GM04503 (cell line): ENCODE results near the gene METTL21A.

ENCODE experiments used
- DNase-seq: peaks from one replicate; pipeline ENCODE4 v3.0.0-alpha.2; 2012; ENCODE audit warnings: low read depth

The METTL21A gene

GRCh38 chr2:207621501-207622039 lies 3.6 kb downstream of the METTL21A start:
- DNase-seq: no peak

DNA sequence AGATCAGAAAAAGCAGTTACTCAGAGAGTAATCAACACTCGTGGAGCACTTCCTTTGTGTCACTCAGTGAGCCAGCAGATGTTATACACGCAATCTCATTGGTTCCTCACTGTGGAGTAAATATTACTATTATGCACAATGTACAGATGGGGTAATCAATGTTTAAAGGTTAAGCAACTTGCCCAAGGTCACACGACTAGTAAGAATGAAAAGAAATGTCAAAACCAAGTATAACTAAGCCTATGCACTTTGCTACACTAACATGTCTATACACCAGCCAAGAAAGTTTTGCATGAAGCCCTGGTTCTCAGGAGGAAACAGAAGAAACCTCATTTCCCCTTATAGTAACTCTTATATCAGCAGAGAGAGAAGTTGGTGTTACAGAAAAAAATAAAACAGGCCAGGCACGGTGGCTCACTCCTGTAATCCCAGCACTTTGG lies 5.4 kb downstream of the METTL21A start:
- DNase-seq: no peak

DNA sequence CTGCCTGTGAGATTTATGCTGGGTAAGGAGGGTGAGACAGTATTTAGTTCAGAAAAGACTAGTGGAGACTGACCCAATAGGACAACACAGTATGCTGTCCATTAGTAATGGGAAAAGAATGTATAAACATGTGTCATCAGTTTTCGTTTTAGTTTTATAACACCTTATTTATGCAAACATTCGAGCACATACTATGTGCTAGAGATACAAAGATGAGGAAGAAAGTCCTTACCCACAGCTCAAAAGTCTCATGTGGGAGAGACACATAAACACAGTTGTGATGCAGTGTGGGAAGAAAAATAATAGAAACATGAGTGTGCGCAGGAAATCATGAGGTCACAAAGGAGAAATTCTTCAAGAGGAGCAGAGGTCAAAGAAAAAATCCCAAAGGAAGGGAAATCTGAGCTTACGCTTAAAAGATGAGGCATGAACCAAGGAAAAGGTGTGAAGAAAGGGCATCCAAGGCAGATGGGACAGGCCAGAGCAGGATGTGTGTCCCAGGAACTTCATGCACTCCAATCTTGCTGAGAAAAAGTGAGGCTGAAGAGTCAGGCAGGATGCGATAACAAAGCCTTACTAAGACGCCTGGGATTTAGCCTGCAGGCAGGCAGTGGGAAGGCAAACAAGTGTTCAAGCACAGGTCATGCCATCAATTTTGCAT lies 8.1 kb downstream of the METTL21A start:
- peak; percentile 86 for DNase-seq

- no peak for DNase-seq
Measured at GRCh38 chr2:207616185-207616584, 9.0 kb downstream of the METTL21A start.

GRCh38 chr2:207614824-207615223 lies 10.4 kb downstream of the METTL21A start:
- DNase-seq: no peak

DNA sequence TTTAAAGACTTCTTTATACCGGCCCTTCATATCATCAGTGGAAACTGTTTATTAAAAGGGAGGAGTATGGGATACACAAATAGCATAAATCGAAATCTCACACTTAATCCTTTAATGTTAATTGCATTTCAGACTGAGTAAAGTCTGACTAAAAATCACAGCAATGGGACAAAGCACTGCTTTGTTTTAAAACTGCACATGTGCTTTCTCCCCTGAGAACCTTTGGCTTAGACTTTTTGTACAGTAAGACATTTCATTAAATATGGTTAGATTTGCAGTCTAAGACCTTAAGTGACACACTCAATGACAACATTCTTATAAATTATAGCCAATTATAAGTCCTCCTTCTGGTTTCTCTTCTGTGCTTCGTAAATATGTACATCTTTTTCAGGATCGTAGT lies 12.5 kb downstream of the METTL21A start:
- DNase-seq: no peak

- no peak for DNase-seq
Measured at GRCh38 chr2:207606829-207607228, 18.4 kb downstream of the METTL21A start.

GRCh38 chr2:207606399-207606798 lies 18.8 kb downstream of the METTL21A start:
- DNase-seq: no peak

DNA sequence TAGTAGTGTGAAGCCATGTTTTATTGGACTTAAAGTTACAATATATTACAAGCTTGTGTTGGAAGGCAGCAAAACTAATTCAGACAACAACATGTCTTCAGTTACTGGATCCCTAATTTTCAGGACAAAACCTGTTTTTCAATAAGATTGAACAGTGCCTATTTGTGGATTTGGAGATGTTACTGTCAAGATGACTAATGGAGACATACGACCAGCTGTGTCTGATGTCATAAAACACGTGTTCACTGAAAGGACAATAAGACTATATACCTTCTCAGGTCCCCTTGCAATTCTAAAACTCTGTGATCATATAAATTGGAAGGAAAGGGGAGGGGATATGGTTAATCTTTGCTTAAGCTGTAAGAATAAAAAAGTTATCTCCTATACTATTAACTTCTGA lies 21.7 kb downstream of the METTL21A start:
- no peak for DNase-seq

DNA sequence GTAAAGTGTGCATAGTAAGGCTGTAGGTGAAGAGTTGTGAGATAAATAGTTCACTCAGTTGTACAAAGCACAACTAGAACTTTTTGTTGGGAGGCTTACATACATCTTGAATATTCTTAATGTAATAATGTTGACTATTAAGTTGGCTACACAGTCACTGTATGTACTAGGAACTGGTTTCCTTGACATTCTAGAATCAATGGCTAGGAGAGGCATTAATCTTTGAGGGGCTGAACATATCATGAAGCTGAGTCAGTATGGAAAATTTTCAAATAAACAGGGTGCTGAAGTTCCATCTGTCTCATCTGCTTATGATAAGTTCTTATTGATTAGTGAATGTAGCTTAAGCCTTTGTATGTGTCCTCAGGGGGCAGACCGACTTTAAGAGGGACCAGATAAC lies 23.4 kb downstream of the METTL21A start:
- no peak for DNase-seq

DNA sequence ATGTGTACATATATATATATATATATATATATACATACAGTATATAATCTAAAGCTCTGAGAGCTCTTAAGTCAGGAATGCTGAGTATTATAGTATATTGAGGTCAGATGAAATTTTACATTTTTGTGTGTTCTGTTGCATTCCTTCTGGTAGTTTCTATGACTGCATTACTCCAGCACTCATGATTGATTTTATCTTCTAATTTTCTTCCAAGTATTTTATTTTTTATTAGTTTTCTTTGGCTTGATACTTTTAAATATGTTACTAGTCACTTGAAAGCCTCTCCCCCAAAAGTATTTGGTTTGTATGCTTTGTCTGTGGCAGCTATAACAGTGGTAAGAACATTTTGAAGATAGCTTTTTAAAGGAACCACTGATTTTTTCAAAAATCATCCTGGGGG lies 25.0 kb downstream of the METTL21A start:
- peak; percentile 11 for DNase-seq

- no peak for DNase-seq
Measured at GRCh38 chr2:207599636-207600035, 25.6 kb downstream of the METTL21A start.

DNA sequence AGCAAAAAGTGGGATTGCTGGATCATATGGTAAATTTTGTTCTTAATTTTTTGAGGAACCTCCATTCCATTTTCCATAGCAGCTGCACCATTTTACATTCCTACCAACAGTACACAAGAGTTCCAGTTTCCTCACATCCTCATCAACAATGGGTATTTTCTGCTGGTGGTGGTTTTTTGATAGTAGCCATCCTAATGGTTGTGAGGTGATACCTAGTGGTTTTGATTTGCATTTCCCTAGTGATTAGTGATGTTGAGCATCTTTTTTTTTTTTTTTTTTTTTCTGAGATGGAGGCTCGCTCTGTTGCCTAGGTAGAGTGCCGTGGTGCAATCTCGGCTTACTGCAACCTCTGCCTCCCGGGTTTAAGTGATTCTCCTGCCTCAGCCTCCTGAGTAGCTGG lies 30.5 kb downstream of the METTL21A start:
- no peak for DNase-seq

DNA sequence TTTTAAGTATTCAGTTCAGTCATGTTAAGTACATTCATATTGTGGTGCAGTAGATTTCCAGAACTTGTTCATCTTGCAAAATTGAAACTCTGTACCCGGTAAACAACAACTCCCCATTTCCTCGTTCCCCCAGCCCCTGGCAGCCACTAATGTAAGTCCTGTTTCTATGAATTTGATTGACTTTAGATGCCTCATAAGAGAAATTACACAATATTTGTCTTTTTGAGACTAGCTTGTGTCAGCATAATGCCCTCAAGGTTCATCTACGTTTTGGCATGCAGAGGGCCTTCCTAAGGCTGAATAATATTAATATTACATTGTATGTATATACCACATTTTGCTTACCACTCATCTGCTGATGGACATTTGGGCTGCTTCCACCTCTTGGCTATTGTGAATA lies 30.9 kb downstream of the METTL21A start:
- DNase-seq: no peak

DNA sequence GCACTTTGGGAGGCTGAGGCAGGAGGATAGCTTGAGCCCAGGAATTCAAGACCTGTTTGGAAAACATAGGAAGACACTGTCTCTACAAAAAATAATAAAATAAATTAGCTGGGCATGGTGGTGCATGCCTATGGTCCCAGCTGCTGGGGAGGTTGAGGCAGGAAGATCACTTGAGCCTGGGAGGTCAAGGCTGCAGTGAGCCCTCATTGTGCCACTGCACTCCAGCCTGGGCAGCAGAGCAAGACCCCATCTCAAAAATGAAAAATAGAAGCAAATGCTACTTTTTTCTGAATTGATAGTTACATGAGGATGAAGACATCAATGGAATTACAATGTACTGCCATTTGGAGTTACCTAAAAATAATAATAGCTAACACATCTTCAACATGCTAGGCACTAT lies 31.9 kb downstream of the METTL21A start:
- DNase-seq: no peak

GRCh38 chr2:207589143-207589542 lies 36.1 kb downstream of the METTL21A start:
- DNase-seq: no peak

DNA sequence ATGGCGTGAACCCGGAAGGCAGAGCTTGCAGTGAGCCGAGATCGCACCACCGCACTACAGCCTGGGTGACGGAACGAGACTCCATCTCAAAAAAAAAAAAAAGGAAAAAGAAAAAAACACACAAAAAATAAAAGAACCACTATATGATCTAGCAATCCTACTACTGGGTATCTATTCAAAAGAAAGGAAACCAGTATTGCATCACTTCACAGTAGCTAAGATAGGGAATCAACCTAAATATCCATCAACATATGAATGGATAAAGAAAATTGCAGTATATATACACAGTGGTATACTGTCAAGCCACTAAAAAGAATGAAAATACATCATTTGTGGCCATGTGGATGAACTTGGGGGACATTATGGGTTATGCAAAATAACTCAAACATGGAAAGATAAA lies 37.9 kb downstream of the METTL21A start:
- DNase-seq: no peak

DNA sequence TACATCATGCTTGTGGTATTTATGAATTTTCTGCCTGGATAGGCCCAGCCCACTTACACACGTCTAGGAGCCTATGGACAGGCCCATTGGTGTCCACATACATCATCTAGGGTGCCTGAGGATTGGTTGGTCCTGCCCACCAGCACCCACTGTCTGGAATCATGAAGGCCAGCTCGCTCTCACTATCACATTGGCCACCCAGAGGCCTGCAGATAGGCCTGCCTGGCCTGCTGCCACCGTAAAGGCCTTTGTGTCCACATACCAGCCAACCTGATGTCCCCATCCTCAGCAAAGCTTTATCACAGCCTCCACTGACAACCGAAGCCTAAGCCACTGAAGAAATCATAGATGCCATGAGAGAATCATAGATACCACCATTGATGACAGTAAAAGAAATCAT lies 40.2 kb downstream of the METTL21A start:
- DNase-seq: no peak

- no peak for DNase-seq
Measured at GRCh38 chr2:207571370-207571769, 53.8 kb downstream of the METTL21A start.

- DNase-seq: no peak
Measured at GRCh38 chr2:207567671-207568070, 57.5 kb downstream of the METTL21A start.

DNA sequence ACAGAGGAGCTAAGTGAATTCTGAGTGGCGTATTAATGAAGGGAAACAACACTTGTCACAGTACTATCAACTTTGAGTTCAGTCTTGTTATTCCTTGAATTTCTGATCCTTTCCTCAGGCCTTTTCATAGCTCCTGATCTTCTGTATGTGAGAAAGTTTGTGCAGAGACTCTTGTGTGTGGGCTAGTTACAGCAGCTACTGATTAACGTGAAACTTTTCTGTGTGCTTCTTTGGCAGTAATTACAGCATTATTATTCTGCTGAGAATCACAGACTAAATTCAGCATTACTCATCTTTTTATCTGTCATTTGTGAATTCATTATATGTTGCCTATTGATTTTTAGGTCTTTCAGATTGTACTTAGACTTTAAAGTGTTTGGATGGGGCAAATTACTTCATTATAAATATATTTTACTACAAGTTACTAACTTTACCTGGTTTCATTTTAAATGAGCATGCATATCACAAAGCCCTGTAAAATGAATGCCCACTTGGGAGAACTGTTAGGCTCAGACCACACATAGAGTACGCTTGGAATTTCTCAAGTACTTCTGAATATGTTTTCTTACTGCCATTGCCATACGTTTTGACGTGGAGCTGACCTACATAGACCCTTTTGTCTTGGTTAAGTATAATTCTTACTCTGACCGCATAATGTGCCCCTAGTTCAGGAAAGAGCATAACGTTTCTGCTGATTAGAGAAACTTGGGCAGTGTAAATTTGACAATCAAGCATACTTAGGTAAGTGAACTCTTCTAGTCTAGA lies 59.3 kb downstream of the METTL21A start:
- DNase-seq: no peak
